NCI-H510A treated with DMSO at 0.1 percent for 48 hours (cell line): ENCODE measurements around the gene PI4KB.
A peak's percentile ranks its signal among the peaks of the same experiment; 100 is the strongest.
"Not testable (repeated sequence)": the region's sequence is repeated elsewhere in the genome, so short reads cannot be mapped to it uniquely, and the experiment has no call there.

ENCODE experiments used
- DNase-seq: peaks from one replicate; lab custom pipeline; 2025; lab: John Stamatoyannopoulos, UW

PI4KB gene

GRCh38 chr1:151281225-151281968, 45.8 kb downstream of the PI4KB start:
- peak; percentile 96 for DNase-seq

- no peak for DNase-seq
These were observed 50.0 kb downstream of the PI4KB start for GRCh38 chr1:151277249-151277648.

- not testable (repeated sequence) for DNase-seq
These were observed 51.9 kb downstream of the PI4KB start for GRCh38 chr1:151275341-151275740.

GRCh38 chr1:151273924-151274466, 53.2 kb downstream of the PI4KB start:
- DNase-seq, result no peak

GRCh38 chr1:151267760-151268159, 59.5 kb downstream of the PI4KB start:
- no peak for DNase-seq

GRCh38 chr1:151266821-151267220, 60.4 kb downstream of the PI4KB start:
- DNase-seq, result no peak

- no peak for DNase-seq
These were observed 60.9 kb downstream of the PI4KB start for GRCh38 chr1:151266315-151266714.

GRCh38 chr1:151265446-151266236, 61.6 kb downstream of the PI4KB start:
- no peak for DNase-seq

GRCh38 chr1:151259351-151259750, 67.9 kb downstream of the PI4KB start:
- no peak for DNase-seq

- no peak for DNase-seq
These were observed 71.8 kb downstream of the PI4KB start for GRCh38 chr1:151255381-151255780.

- DNase-seq, result peak; percentile 95
These were observed 72.7 kb downstream of the PI4KB start, which contains the start of gene PSMD4 for GRCh38 chr1:151254217-151255213. PSMD4 (plus strand) TSS chr1:151254734; CDS start chr1:151254783, 49 bp downstream.

GRCh38 chr1:151251656-151252470, 75.4 kb downstream of the PI4KB start:
- DNase-seq, result peak; percentile 93

- no peak for DNase-seq
These were observed 80.4 kb downstream of the PI4KB start for GRCh38 chr1:151246786-151247185.

GRCh38 chr1:151243683-151244216, 83.5 kb downstream of the PI4KB start:
- no peak for DNase-seq

- DNase-seq, result no peak
These were observed 84.8 kb downstream of the PI4KB start for GRCh38 chr1:151242442-151242841.
